GM18858 (cell line): ENCODE data around the gene TCF4.

Experiments
- ATAC-seq: cut with Tn5 transposase; IDR thresholded peaks from one replicate; pipeline ENCODE4 v1.9.1; 2021; ENCODE audit not compliant: unreplicated experiment

Gene TCF4

DNA sequence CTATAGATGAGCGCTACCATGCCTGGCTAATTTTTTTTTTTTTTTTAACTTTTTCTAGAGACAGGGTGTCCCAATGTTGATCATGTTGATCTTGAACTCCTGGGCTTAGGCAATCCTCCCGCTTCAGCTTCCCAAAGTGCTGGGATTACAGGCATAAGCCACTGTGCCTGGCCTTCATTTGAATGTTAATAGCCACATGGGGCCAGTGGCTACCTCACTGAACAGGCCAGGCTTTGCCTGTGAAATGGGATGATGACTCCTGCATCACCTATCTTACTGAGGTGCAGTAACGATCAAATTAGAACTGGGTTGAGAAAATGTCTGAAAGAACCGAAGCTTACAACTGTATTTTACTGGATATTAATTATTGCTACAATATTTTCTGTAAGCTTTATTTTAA lies 278.7 kb downstream of the TCF4 start:
- no peak for ATAC-seq

DNA sequence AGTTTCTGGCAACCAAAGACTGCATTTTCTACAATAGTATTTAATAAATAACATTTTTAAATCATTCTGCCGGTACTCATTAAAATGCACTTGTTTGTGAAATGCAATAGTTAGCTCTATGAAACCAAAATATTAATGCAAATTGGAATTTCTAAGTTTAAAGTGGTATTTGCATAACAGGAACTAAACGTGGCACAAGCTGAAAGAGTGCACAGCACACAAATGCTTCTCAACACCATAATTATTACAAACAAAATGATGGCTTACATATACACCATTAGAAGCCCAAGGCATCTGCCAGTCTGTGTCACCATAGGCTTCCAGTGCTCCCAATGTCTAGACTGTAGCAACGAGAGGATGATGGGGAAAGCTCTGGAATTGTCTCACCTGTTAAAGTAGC lies 280.5 kb downstream of the TCF4 start:
- no peak for ATAC-seq

DNA sequence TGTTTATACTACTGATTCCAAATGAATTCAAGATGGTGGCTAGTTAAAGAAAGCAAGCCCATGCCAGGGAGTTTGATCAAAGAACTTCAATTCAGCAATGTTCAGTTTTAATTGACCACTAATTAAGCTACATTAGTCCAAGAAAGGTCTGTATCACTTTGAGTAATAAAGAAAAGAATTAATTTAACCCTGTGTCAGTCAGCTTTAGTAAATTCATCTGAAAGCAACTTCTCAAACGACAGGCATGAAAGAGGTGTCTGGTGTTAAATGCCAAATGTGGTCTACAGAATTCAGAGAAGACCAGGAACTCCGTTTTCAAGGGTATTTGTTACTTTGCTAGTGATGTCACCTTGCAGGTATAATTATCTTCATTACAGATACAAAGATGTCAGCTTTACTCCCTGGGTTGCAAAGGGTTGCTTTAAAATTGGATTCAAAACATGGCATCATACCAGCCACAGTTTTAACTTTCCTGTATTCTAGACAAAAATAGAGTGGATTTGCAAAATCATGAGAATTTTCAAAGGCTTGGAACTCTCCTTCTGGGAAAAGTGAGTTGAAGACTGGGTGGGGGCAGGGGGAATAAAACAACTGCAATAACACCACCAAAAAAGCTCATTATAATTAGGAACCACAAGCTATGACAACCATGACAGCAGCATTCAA lies 281.5 kb downstream of the TCF4 start:
- no peak for ATAC-seq

DNA sequence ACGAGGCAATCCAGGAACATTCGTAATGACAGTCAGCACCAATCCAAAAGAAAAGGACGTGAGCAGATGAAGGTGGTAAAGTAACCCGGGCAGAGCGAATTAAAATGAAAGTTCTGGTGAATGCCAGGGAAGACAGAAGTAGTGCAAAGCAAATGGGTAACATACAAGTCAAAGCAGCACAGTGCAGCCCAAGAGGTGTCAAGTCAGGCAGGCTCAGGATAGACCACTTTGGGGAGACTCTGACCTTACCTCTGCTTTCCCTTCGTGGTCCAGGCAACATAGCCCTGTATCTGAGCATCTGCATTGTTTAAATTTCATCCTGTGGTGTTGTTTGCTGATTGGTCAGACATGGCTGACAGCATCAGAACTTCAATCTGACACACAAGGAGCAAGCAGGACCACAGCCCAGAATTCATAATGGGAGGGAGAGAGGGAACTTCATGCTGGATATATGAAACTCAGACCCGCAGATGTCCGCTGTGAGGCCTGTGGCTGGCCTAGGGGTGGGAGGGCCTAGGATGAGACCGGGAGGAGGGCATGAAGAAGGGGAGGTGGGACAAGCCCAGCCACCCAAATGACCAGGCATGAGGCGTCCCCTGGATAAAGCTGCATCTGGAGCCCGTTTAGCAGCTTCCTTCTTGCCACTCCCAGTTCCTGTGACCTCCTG lies 285.7 kb downstream of the TCF4 start:
- no peak for ATAC-seq

DNA sequence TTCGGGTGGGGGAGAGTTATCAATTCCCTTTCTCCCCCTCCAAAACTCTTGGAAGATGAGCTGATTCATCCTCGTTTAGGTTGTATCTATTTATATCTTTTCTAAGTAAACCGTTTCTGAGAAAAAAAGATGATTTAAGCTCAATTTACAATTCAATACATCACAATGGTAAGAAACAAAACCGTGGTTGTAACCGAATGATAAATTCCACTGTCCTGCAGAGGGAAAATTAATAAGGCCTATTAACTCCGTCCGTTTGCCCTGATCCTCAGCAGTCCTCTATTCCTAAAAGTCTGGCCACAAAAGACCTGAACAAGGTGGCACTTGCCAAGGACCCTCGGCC lies 286.2 kb downstream of the TCF4 start:
- ATAC-seq = no peak

DNA sequence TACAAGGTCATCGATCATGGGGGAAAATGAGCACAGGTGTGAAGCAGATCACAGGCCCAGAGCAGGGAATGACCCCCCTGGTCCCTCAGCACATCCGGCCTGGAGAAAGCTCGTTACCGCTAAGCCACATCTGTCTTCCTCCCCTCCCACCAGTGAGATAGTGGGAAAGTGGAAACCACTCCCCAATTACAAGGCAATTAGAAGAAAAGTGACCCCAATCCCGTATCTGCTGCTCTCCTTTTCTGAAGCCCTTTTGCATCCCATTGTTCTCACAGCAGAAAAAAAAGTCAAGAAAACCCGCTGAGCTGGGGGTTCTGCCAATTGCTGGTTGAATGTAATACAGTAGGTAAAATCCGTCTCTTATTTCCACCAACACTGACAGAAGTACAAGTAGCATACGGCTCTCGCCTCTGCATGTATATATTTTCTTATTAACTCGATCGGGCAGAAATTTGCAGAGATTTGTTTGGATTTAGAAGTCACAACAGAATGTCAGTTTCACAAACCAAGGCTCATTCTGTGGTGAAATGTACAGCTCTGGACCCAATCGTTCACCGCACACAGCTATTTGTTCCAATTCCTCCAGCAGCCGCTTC lies 287.0 kb downstream of the TCF4 start:
- no peak for ATAC-seq

DNA sequence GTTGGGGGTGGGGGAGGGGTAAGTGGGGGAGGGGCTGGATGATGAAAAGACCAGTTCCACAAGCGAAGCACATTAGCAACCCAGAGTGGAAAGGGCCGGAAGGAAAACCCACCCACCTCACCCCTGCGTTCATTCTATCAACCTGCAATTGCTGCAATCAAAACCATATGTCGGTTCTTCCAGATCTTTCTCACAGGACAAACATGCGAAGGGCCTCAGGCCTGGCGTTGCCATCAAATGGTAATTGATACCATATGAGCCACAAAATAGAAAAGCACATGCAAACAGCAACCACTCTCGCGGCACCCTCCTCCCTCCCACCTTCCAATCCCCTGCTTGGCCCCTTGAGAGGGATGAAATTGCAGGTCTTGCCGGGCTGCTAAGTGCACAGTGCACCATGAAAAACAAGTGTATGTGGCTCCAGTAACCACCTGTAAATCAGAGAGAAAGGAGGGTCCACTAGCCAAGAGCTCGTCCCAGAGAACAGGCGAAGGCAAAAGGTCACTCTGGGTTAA lies 287.5 kb downstream of the TCF4 start:
- no peak for ATAC-seq

DNA sequence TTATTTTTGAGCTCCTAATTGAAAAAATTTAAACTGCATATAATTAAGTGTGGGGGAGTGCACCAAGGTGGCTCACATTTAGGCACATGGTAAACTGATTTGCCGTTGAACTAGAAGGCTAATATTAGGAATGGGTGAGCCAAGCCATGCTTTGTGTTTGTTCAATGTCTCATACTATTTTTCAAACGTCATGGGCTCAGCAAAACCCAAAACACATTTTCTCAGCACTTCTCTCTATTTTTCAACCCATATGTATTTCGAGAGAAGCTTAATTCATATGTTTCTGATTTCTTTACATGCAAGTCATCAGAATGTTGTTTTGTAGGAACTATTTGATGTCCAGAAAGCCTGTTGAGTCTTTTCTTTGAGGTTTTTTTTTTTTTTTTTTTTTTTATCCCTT lies 291.2 kb downstream of the TCF4 start:
- no peak for ATAC-seq

DNA sequence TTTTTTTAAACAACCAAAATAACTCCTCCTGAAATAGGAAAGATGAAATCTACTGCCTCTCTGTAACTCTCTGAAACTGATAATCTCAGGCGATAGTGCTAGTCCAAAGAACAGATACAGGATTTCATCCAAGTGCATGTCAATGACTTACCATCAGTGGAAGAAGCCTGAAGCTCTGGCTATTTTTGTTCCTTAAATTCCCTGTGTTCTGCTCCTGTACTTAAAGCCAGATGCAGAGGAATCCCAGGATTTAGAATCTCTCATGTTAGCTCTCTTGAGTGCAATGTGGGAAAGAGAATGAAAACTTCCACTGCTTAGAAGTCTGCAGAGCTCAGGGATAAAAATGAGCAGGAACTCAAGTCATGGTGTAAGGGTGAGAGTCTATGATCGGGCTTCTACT lies 291.9 kb downstream of the TCF4 start:
- no peak for ATAC-seq

DNA sequence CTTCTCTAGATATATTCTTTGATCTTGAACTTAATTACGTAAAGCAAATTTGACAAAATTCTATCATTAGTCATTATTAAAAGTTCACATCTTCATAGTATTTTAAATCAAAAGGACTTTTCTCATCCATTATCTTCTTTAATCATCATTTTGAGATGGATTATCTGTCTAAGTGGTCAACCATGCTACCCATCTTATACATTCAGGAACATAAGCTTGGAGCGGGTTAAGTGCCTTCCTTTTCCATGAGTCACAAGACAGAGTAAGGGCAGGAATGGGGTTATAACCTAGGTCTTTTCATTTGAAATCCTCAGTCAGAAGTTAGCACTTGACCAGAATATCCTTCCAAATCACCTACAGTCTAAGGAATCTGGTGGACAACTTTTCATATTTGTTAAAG lies 297.1 kb downstream of the TCF4 start:
- ATAC-seq = no peak

DNA sequence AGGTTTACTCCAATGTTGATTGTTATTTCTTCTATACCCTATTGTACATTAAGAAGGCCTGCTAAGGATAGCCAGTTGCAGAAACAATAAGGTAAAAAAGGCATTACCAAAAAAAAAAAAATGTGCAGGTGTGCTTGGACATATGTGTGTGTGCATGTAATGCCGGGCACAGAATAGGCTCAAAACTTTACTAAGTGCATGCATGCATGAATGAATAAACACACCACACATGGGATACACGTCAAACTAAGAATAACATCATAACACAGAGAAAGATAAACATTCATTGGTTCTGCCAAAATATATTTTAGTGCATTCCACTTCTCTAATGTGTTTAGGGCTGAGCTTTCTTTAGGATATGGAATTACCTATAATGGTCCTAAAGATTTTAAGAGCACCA lies 298.2 kb downstream of the TCF4 start:
- ATAC-seq = peak; percentile 79

DNA sequence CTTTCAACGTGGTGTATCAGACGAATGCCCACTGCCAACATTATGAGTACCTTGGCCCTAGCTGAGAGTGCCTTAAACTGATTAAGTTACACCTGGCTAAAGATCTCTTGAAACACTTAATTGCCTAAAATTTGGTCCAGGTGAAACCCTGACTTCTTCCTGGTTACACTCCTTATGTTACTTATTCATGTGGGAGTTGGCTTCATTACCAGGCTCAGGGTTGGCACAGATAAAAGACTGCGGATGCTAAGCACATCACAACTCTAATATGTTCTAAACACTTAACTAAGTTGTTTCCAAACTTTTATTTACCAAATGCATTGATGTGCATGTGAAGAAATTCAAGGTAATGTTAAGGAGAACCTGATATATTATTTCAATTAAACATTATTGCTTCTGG lies 298.9 kb downstream of the TCF4 start:
- no peak for ATAC-seq

DNA sequence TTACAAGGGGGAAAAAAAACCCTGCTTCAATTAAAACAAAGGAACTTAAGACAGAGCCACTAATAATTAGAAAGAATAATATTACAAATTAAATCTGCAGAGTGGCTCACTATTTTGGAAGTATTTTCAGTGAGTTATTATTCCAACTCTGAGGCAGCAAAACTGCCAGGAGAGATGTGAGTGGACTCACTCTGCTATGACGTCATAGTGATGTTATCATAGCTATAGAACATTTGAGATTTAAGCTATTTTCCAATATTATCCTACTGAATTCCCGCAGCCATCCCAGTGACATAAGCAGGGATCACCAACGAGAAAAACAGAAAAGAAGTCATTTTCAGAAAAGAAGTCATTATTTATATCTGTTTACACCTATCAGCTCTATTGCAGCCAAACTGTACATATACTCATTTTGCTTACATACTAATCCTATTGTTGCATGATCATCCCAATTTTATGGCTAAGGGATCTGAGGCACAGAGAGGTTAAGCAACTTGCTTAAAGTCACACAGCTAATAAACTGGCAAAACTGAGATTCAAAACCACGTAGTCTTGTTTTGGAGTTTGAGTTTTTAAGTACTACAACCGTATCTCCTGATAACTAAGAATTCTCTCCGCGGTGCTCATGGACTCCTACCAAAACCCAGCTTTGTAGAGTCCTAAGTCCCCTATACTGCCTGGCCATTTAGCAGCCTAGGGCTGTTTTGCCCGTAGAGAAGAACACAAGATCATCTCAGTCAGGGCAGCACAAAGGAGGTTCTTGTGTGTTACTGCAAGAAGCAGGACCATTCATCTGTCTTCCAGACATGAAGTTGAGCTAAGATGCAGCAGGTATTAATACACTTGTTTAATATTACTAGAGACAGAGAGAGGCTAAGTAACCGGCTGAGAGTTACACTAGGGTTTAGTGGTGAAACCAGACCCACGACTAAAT lies 299.8 kb downstream of the TCF4 start:
- no peak for ATAC-seq

DNA sequence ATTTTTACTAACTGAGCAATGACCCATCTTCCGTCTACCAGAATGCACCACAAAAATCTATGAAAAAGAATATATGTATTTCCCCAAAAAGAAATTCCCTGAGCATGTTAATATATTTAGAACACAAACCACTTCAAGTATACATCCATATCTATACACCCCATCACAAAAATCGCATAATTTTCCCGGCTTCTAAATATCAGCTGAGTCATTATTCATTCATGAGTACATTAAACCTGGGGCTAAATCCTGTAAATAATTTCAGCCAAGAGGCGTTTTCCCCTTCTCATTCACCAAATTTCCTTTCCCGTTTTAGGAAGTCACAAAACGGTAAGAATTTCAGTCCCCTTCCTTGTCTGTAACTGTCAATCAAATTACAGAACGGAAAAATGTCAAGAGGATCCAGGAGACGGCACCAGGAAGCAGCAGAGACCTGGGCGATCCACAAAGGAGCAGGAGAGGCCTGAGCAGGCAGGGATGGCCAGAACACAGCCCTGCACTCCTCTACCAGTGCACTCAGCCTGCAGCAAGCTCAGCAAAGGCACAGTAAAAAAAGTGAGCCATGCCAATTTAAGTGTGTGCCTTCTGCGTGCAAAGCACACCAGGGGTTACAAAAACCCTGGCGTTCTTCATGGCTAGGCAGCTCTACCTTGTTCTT lies 300.7 kb downstream of the TCF4 start:
- ATAC-seq = no peak

DNA sequence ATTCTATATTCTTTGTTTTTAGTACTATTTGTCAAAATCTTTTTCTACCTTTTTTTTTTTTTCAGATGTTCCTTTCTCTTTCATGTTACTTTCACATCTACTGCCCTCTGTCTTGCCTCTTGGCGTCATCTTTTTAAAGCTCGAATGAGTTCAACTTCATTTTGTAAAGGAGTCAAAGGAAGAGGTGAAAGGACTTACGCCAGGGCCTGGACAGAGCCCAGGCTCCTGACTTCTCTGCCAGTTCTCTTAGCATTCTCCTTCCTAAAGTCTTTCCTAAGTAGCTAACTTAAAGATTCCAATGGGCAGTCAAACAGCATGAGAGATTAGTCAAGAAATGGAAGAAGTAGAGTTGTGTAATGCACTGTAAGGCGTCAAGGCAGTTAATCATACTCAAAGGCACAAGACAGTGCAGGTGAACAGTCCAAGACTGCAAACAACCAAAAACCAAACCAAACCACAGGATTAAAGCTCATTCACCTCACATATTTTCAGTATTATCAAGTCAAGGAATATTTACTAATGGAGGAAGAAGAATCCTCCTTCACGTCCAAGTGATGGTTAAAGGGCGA lies 301.7 kb downstream of the TCF4 start:
- ATAC-seq = no peak

DNA sequence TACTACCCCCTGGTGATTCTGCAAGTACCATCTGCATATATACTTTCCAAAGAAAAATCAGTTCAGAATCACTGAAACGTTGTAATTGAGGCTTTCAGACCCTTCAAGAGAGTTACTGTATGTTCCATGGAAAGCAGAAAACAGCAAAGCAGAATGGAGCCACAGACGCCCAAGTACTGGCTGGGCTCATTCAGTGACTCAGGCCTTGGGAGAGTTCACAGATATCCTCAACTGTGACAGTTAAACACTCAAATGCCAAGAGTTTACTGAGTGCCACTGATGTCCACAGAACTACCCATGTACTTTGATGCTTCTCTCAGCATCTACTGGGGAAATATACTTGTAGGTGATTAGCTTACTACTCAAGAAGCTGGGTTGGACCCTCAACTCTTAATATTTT lies 303.4 kb downstream of the TCF4 start:
- ATAC-seq = no peak

DNA sequence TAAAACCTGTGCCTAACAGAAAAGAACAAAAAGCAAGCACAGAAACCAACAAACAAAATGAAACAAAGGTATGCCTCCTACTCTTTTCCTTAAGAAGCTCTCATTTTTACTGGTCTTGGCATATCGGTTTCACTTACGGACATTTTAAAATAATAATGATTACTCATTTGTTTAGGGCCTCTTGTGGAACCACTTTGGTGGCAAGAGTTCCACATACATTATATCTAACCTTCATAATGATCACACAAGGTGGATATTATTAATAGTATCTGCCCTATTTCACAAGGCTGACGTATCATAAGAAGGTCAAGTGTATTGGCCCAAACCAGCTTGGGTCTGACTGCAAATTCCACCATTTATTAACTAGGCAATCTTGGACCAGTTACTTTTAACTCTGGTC lies 304.7 kb downstream of the TCF4 start:
- peak; percentile 37 for ATAC-seq

DNA sequence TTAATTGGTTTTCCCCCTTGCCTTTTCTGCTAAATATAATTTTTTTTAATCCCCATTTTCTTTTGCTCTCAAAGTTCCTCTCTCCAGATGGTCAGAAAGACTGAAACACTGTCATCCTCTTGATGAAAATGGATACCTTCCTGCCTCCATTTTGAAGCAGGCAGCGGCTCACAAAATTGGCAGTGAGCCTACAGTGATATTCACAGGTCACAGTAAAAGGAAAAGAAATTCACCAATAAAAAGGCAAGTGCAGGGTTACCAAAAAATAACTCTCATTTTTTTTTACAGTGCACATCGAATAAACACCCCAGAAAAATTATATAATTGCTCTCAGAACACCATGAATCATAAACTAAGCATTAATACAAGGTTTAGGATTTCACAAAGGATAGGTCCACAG lies 307.5 kb downstream of the TCF4 start:
- ATAC-seq = no peak

DNA sequence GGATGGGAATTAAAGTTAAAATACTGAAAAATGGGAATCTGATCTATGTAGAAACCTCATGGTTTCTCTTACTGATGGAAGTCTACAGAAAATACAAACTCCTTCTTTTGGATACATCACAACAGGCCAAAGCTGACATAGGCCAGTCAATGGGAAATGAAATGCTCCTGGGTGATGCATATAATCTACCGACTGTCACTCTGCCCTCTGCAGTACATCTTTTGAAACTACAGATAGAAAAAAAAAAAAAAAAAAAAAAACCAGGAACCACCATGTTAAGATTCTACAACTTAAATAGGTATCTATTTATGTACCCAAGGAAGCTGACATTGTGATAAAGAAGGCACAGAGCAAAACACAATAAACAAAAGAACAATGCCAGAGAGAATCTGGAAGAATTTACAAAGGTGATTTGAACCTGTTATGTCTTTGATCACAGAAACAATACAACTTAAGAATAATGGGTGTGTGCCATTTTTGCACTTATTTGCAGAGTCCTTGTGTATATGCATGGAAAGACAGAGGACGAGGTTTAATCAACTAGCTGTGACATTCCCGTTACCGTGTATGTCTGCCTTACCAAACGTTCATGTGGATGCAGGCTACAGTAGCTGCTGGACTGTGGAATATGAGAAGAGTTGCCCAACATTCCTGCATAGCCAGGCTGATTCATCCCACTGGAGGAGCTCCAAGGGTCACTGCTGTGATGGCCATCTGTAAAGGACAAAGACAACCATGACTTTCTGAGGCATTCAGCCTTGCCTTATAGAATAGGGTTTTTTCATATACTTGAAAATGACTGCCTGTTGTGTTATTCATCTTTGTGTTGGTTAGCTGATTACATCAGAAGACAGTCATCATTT lies 312.7 kb downstream of the TCF4 start:
- no peak for ATAC-seq
